Measurements from ENCODE around the gene ALPP.

- TF ChIP-seq POLR2A (IDR thresholded peaks at IDR 0.05; ENCODE audit: low read depth) (no peak), CTCF (IDR thresholded peaks at IDR 0.05) (no peak)
These were observed 31.8 kb downstream of the ALPP start for GRCh38 chr2:232410238-232410900.

Data from esophagus muscularis mucosa (tissue), 3 donors.